K562 (cell line): Measurements from ENCODE around the gene ZNF622. TPM values are rescaled to one million over a fixed set of nuclear protein-coding genes. Genes with fewer than 3 reads are reported as not detected.

Source experiments
- ATAC-seq: fragments of 200-7000 bp; cut with Tn5 transposase; 3 replicates; pipeline ENCODE4 v1.9.1; 2020; ENCODE audit warnings: moderate library complexity
- BruUV-seq: library from RNA; stranded (reverse); fragments of 400-500 nt; replicated peaks from 2 replicates; lab custom pipeline; 2021; lab: Mats Ljungman, UMichigan
- CTCF ChIA-PET: fragments of 300-600 bp; formaldehyde crosslinking; extraction: SDS; loops from one replicate; lab custom pipeline; 2021; ENCODE audit warnings: low intra/inter-chr PET ratio; lab: Yijun Ruan, JAX
- POLR2A ChIA-PET: fragments of 300-600, 350-650 bp; sonication (Branson Sonifier 250); formaldehyde crosslinking; extraction: SDS; loops from one replicate; lab custom pipeline; 2021; ENCODE audit warnings: antibody characterized with exemption, inconsistent platforms; lab: Yijun Ruan, JAX
- DNase-seq, 4 experiments: peaks; one replicate each; pipeline versions ENCODE4 v3.0.0 to v3.0.0-alpha.2; 2011 to 2018; ENCODE audit warnings: low spot score in 3 of 4, mixed read lengths in 3 of 4; ENCODE audit errors: extremely low read depth in 1 of 4
- FAIRE-seq: peaks from 2 replicates; lab custom pipeline; 2011; peaks lifted over from hg19 to GRCh38; lab: Jason Lieb, UNC
- H2AFZ ChIP-seq: 2 replicates; pipeline ENCODE4 v1.6.0; 2011; ENCODE audit warnings: low read depth, low read length, control low read depth, inconsistent platforms
- H3K27ac ChIP-seq: fragments of 200-600 bp; 3 replicates; pipeline ENCODE4 v1.8.0; 2011; ENCODE audit warnings: low read depth, mild to moderate bottlenecking, control low read depth, inconsistent platforms, low read length, moderate library complexity, mixed read lengths; ENCODE audit errors: extremely low read depth
- H3K27me3 ChIP-seq, 2 experiments: fragments of 300-600 bp in 1 of 2; 2 replicates in 1 of 2; 3 replicates in 1 of 2; pipeline versions ENCODE4 v1.6.0 to v1.8.0; 2011; ENCODE audit warnings: inconsistent platforms in 2 of 2, low read length in 2 of 2, mild to moderate bottlenecking in 1 of 2, mixed read lengths in 1 of 2, moderate library complexity in 1 of 2; ENCODE audit not compliant: control insufficient read depth in 2 of 2, insufficient read depth in 2 of 2
- H3K36me3 ChIP-seq: fragments of 300-600 bp; 3 replicates; pipeline ENCODE4 v1.8.0; 2011; ENCODE audit warnings: mild to moderate bottlenecking, low read length, inconsistent platforms; ENCODE audit not compliant: control insufficient read depth, insufficient read depth
- H3K4me1 ChIP-seq, 2 experiments: fragments of 200-600 bp in 1 of 2; replicated peaks in 1 of 2; 2 replicates in 1 of 2; 3 replicates in 1 of 2; pipeline versions ENCODE4 v1.5.1 to v1.8.0; 2011; ENCODE audit warnings: inconsistent platforms in 2 of 2, low read length in 2 of 2, mild to moderate bottlenecking in 1 of 2, mixed read lengths in 1 of 2, moderate library complexity in 1 of 2; ENCODE audit not compliant: control insufficient read depth in 2 of 2, insufficient read depth in 2 of 2
- H3K4me2 ChIP-seq: 2 replicates; pipeline ENCODE4 v1.6.1; 2011; ENCODE audit warnings: low read length, control low read depth, inconsistent platforms, mixed read lengths; ENCODE audit not compliant: insufficient read depth
- H3K4me3 ChIP-seq: fragments of 200-600 bp; sonication (generic), shearing (Covaris generic); 2 replicates; pipeline ENCODE4 v1.5.1; 2016; ENCODE audit warnings: control low read depth, inconsistent platforms
- H3K79me2 ChIP-seq: fragments of 200-600 bp; 3 replicates; pipeline ENCODE4 v1.8.0; 2011; ENCODE audit warnings: low read length, inconsistent platforms; ENCODE audit not compliant: control insufficient read depth, insufficient read depth
- H3K9ac ChIP-seq, 2 experiments: 2 replicates each; pipeline versions ENCODE4 v1.6.0 to v1.6.1; 2011; ENCODE audit warnings: low read depth in 2 of 2, low read length in 2 of 2, control low read depth in 1 of 2, inconsistent platforms in 1 of 2, mild to moderate bottlenecking in 1 of 2, mixed read lengths in 1 of 2; ENCODE audit not compliant: insufficient read depth in 1 of 2
- H3K9me1 ChIP-seq: one replicate; pipeline ENCODE4 v1.6.0; 2011; ENCODE audit warnings: inconsistent platforms, mild to moderate bottlenecking, low read length, moderate library complexity; ENCODE audit not compliant: control insufficient read depth, insufficient read depth
- H3K9me3 ChIP-seq: replicated peaks from 2 replicates; pipeline ENCODE4 v1.5.1; 2011; ENCODE audit warnings: low read depth, low read length, inconsistent platforms; ENCODE audit not compliant: control insufficient read depth, insufficient read depth
- H4K20me1 ChIP-seq: replicated peaks from 2 replicates; pipeline ENCODE4 v1.6.1; 2011; ENCODE audit warnings: low read length, inconsistent platforms, mixed read lengths; ENCODE audit not compliant: control insufficient read depth, insufficient read depth
- ARNT ChIP-seq, 2 experiments: fragments of 450-650 bp; IDR thresholded peaks; 2 replicates each; pipeline ENCODE4 v1.6.1; 2016; ENCODE audit warnings: mild to moderate bottlenecking in 1 of 2
- CBX8 ChIP-seq: fragments of 200-600 bp; sonication (generic); IDR thresholded peaks from 2 replicates; pipeline ENCODE4 v1.6.1; 2012; ENCODE audit warnings: borderline replicate concordance, mixed run types, low read depth, mild to moderate bottlenecking, moderate library complexity, mixed read lengths, low read length, control low read depth, inconsistent platforms; ENCODE audit not compliant: poor library complexity, severe bottlenecking; ENCODE audit errors: extremely low read depth
- CHAMP1 ChIP-seq: fragments of 450-650 bp; IDR thresholded peaks from 2 replicates; pipeline ENCODE4 v1.6.1; 2016; ENCODE audit warnings: mild to moderate bottlenecking
- CXXC5 ChIP-seq: fragments of 250-450 bp; sonication (Bioruptor Pico); IDR thresholded peaks from 2 replicates; pipeline ENCODE4 v1.8.0; 2022; ENCODE audit warnings: inconsistent platforms, mild to moderate bottlenecking, moderate library complexity
- DEAF1 ChIP-seq: fragments of 450-650 bp; formaldehyde crosslinking; IDR thresholded peaks from 2 replicates; pipeline ENCODE4 v1.4.0; 2020; ENCODE audit warnings: mild to moderate bottlenecking, moderate library complexity
- ELF1 ChIP-seq: fragments of 200-800 bp; sonication (Bioruptor generic); IDR thresholded peaks from 2 replicates; pipeline ENCODE4 v1.6.1; 2016; ENCODE audit warnings: missing genetic modification characterization, missing compliant biosample characterization
- EP400 ChIP-seq: fragments of 450-650 bp; IDR thresholded peaks from 2 replicates; pipeline ENCODE4 v1.6.1; 2017; ENCODE audit warnings: antibody characterized with exemption, mild to moderate bottlenecking, moderate library complexity
- GATAD2B ChIP-seq: fragments of 450-650 bp; IDR thresholded peaks from 2 replicates; pipeline ENCODE4 v1.6.1; 2017; ENCODE audit warnings: mild to moderate bottlenecking, borderline replicate concordance
- KAT2B ChIP-seq: IDR thresholded peaks from one replicate; pipeline ENCODE4 v1.6.1; 2012; ENCODE audit warnings: low read depth, mild to moderate bottlenecking, control low read depth, inconsistent platforms, low read length, moderate library complexity
- MCM7 ChIP-seq, 2 experiments: fragments of 450-650 bp; IDR thresholded peaks; 2 replicates each; pipeline ENCODE4 v1.6.1; 2016 to 2018
- NR1H2 ChIP-seq: sonication (generic); formaldehyde crosslinking; IDR thresholded peaks from 2 replicates; pipeline ENCODE4 v1.4.0; 2020; ENCODE audit warnings: mild to moderate bottlenecking, missing genetic modification reagents
- PML ChIP-seq: IDR thresholded peaks from 2 replicates; pipeline ENCODE4 v1.6.1; 2012; ENCODE audit warnings: low read length, inconsistent platforms
- PRDM10 ChIP-seq: fragments of 450-650 bp; IDR thresholded peaks from 2 replicates; pipeline ENCODE4 v1.6.1; 2018; ENCODE audit not compliant: partially characterized antibody
- RUNX1 ChIP-seq: sonication (generic); IDR thresholded peaks from 2 replicates; pipeline ENCODE4 v1.6.1; 2016; ENCODE audit warnings: antibody characterized with exemption, low read depth
- SNAPC5 ChIP-seq: fragments of 250-450 bp; sonication (Bioruptor Pico); IDR thresholded peaks from 2 replicates; pipeline ENCODE4 v1.8.0; 2021; ENCODE audit warnings: moderate library complexity, mild to moderate bottlenecking, inconsistent platforms
- TCF7L2 ChIP-seq: fragments of 150-350 bp; IDR thresholded peaks from 2 replicates; pipeline ENCODE4 v1.6.1; 2016; ENCODE audit warnings: low read depth, mild to moderate bottlenecking, low read length, moderate library complexity
- ZNF436 ChIP-seq: fragments of 250-450, 450-650 bp; sonication (Bioruptor Pico); formaldehyde crosslinking; IDR thresholded peaks from 2 replicates; pipeline ENCODE4 v1.7.0; 2020; ENCODE audit warnings: mild to moderate bottlenecking
- in situ Hi-C: fragments of 300-500 bp; cut with MboI; formaldehyde crosslinking; loops from 4 replicates; pipeline ENCODE4 v1.15.0; 2018; ENCODE audit warnings: inconsistent platforms, mixed read lengths
- intact Hi-C: fragments of 100-400 bp; cut with micrococcal nuclease; formaldehyde crosslinking; loops from 2 replicates; pipeline ENCODE4 v1.14.2; 2022
- polyA plus RNA-seq, 8 experiments: library from polyadenylated mRNA; depleted of rRNA in 4 of 8; stranded (reverse) in 5 of 8; unstranded in 3 of 8; fragments of >200 nt; fragmentation: Nextera tagmentation in 2 of 8; fragmentation: Illumina TruSeq in 1 of 8; extraction: Ambion mirVana in 2 of 8; extraction: Trizol in 1 of 8; gene quantifications; 2 replicates each; pipeline versions ENCODE4 v1.2.1 to v1.2.3, GENCODE V29; 2011 to 2014; ENCODE audit warnings: inconsistent platforms in 1 of 8, missing spikeins in 1 of 8
- total RNA-seq, 7 experiments: library from RNA; depleted of rRNA in 6 of 7; stranded (reverse); fragments of >200 nt in 6 of 7; fragmentation: Illumina TruSeq in 2 of 7; extraction: Trizol in 2 of 7; gene quantifications; 2 replicates each; pipeline versions ENCODE4 v1.2.1 to v1.2.3, GENCODE V29; 2011 to 2021; ENCODE audit warnings: low replicate concordance in 1 of 7

Gene ZNF622
- total and polyA plus RNA-seq, 9 of the 15 experiments (the other 6 are each of a cell fraction or from before 2014, with no cell fraction given) = 9.6 to 51.5 (median 32.3) TPM

GRCh38 chr5:16459451-16459850 lies 6.1 kb downstream of the ZNF622 start:
- Histone ChIP-seq H3K79me2 (peaks cover 48% of the 10 kb centered on the region), H3K36me3 (peaks cover 98% of the 10 kb centered on the region), H3K4me2 (no peak overlapping the region), H3K9ac (no peak overlapping the region), H3K27me3 (no peaks in the 10 kb centered on the region), H3K4me3 (no peak overlapping the region), H2AFZ (no peak overlapping the region), H4K20me1 (peaks cover 8% of the 10 kb centered on the region), H3K4me1 (peaks cover 0 to 18% of the 10 kb centered on the region in 2 experiments; a peak in 2 of 5 replicates), H3K27ac (no peak overlapping the region), H3K9me3 (no peaks in the 10 kb centered on the region), H3K9me1 (peaks cover 4% of the 10 kb centered on the region)
- no peak for FAIRE-seq
- TF ChIP-seq EP400 (no peak), RUNX1 (no peak), CHAMP1 (no peak), PML (no peak), DEAF1 (no peak), MCM7 (IDR thresholded peaks at IDR 0.05) (no peak), ZNF436 (CRISPR knock-in tag) (no peak), ARNT (IDR thresholded peaks at IDR 0.05) (no peak), CBX8 (no peak), TCF7L2 (no peak), GATAD2B (no peak), CXXC5 (no peak), SNAPC5 (CRISPR knock-in tag) (no peak), ELF1 (tag) (no peak), PRDM10 (no peak), KAT2B (no peak), NR1H2 (CRISPR knock-in tag) (no peak)
- POLR2A ChIA-PET = interaction anchor here (1.2 to 1.6 kb wide), 2 partner anchors 11 to 31 kb away, joined by 3 to 5 read pairs; no protein-coding TSS in a partner anchor
- DNase-seq = no peak
- in situ Hi-C loops (loop anchor here (10.0 kb wide), 2 partner anchors 105 to 295 kb away; no protein-coding TSS in a partner anchor), intact Hi-C loops (no loop called here)
- BruUV-seq = no TSS peak
- CTCF ChIA-PET = no interaction called here
- ATAC-seq = no peak
